GM12875 (cell line): ENCODE results near the gene FFAR3.

Source experiments
- H3K4me3 ChIP-seq: one replicate; pipeline ENCODE4 v1.5.1; 2011; ENCODE audit warnings: low read depth, low read length, control low read depth
- TF ChIP-seq, protein P1 (sequence below): IDR thresholded peaks from 2 replicates; pipeline ENCODE4 v1.5.1; 2011; ENCODE audit warnings: low read depth, mild to moderate bottlenecking, control low read depth, inconsistent platforms, low read length, moderate library complexity, borderline replicate concordance; ENCODE audit not compliant: insufficient read depth

FFAR3 gene

GRCh38 chr19:35381926-35382325 lies 23.7 kb downstream of the FFAR3 start:
- TF ChIP-seq, protein P1, sequence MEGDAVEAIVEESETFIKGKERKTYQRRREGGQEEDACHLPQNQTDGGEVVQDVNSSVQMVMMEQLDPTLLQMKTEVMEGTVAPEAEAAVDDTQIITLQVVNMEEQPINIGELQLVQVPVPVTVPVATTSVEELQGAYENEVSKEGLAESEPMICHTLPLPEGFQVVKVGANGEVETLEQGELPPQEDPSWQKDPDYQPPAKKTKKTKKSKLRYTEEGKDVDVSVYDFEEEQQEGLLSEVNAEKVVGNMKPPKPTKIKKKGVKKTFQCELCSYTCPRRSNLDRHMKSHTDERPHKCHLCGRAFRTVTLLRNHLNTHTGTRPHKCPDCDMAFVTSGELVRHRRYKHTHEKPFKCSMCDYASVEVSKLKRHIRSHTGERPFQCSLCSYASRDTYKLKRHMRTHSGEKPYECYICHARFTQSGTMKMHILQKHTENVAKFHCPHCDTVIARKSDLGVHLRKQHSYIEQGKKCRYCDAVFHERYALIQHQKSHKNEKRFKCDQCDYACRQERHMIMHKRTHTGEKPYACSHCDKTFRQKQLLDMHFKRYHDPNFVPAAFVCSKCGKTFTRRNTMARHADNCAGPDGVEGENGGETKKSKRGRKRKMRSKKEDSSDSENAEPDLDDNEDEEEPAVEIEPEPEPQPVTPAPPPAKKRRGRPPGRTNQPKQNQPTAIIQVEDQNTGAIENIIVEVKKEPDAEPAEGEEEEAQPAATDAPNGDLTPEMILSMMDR = no peak
- no peak overlapping the region for H3K4me3 ChIP-seq

GRCh38 chr19:35383536-35383935 lies 25.3 kb downstream of the FFAR3 start:
- TF ChIP-seq, protein P1 = no peak
- H3K4me3 ChIP-seq = no peak overlapping the region

DNA sequence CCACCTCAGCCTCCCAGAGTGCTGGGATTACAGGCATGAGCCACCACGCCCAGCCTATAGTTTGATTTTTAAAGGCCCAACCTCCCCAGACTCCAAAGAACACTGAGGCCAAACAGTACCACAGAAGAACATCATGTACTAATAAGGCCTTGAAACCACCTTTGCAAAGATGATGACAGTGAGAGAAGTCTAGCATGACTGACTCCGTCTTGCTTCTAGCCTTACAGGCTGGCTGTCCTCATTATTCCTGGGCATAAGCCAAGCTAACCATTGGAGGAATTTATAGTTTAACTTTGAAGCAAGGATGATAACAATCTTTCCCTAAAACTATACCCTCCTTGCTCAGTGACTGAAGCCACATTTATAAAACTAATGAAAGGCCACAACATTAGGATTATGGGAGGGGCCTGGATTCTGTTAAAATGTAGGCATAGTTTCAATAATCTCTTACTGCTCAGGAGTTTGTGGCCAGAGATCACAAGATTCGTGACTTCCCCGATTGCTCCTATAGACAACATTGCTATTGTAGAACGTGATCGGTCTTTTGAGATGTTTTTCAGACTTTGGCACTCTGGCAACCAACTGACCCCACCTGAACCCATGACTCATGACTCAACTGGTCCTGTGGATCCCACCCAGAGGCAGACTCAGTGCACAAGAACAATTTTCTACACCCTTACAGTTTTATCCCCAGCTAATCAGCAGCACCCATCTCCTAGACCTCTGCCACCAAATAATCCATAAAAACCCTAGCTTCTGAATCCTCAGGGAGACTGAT lies 30.2 kb downstream of the FFAR3 start:
- H3K4me3 ChIP-seq = no peak overlapping the region
- TF ChIP-seq, protein P1 = no peak

DNA sequence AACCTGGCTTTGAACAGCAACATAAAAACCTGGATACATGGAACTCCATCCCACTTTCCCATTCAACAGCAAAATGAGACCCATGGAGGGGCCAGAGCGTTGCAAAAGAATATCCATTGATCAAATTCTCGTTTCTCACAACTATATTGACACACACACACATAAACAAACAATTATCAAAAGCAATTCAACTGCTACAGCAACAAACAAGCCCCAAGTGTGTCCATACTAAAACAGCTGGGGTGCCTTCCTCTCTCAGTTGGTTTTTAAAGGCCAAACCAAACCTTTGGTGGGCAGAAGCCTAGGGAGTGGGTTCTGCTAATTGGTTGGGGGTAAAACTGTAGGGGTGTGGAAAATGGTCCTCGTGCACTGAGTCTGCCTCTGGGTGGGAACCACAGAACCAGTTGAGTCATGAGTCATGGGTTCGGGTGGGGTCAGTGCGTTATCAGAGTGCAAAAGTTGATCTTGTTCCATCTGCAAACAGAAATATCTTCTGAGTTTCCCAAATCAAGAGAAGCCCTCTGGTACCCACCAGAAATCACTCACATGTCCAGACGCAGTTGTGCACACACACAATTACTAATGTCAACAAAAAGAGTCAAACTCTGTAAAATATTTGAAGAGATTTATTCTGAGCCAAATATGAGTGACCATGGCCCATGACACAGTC lies 31.1 kb downstream of the FFAR3 start:
- no peak overlapping the region for H3K4me3 ChIP-seq
- TF ChIP-seq, protein P1 = no peak

- TF ChIP-seq, protein P1 = no peak
- no peak overlapping the region for H3K4me3 ChIP-seq
Observed at GRCh38 chr19:35392742-35393715, 34.8 kb downstream of the FFAR3 start.

- TF ChIP-seq, protein P1 = no peak
- H3K4me3 ChIP-seq = no peak overlapping the region
Observed at GRCh38 chr19:35395382-35396199, 37.3 kb downstream of the FFAR3 start.
